GM21423 (cell line): Measurements from ENCODE around the gene ZNF683.

ENCODE experiments used
- ATAC-seq: cut with Tn5 transposase; IDR thresholded peaks from one replicate; pipeline ENCODE4 v1.9.1; 2021; ENCODE audit warnings: mild to moderate bottlenecking, moderate library complexity; ENCODE audit not compliant: unreplicated experiment

ZNF683 gene

DNA sequence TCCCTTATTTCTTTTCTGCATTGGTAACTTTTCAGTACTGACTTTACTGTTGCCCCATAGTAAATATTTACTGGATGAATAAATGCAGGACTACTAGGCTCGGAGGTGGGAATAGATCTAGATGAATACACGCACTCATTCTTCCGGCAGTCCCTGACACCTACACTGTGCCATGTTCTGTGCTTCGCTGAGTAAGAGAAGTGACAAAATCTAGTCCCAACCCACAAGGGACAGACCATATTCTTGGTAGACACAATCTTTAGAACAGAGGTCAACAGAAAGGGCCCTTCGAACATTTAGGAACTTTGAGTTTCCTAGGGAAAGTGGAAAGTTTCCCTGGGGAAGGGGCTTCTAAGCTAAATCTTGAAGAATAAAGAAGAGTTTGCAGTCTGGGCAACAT lies 58.0 kb downstream of the ZNF683 start:
- ATAC-seq, result no peak
